Measurements from ENCODE around the gene PDLIM5.
A peak's percentile ranks its signal among the peaks of the same experiment; 100 is the strongest.
"Not testable (repeated sequence)": the region's sequence is repeated elsewhere in the genome, so short reads cannot be mapped to it uniquely, and the experiment has no call there.

Gene PDLIM5

GRCh38 chr4:94508806-94509205, 57.1 kb downstream of the PDLIM5 start:
- DNase-seq (ENCODE audit: low read depth) = peak; percentile 62
- H3K4me3 ChIP-seq (ENCODE audit: control insufficient read depth, low read depth, low read length) = no peak overlapping the region
- no peak for TF ChIP-seq CTCF (conservative IDR thresholded peaks at IDR 0.05; ENCODE audit: control insufficient read depth, insufficient read depth, low read depth, low read length)

- TF ChIP-seq CTCF (conservative IDR thresholded peaks at IDR 0.05; ENCODE audit: control insufficient read depth, insufficient read depth, low read depth, low read length) = no peak
Observed at GRCh38 chr4:94511591-94511990, 59.8 kb downstream of the PDLIM5 start.

GRCh38 chr4:94513532-94513931, 61.8 kb downstream of the PDLIM5 start:
- H3K4me3 ChIP-seq (ENCODE audit: control insufficient read depth, low read depth, low read length); DNase-seq (ENCODE audit: low read depth): not testable (repeated sequence)

More at GRCh38 chr4:94511591-94511990, 59.8 kb downstream of the PDLIM5 start:
- DNase-seq (ENCODE audit: low read depth) = no peak
- H3K4me3 ChIP-seq (ENCODE audit: control insufficient read depth, low read depth, low read length) = no peak overlapping the region

- TF ChIP-seq CTCF (conservative IDR thresholded peaks at IDR 0.05; ENCODE audit: control insufficient read depth, insufficient read depth, low read depth, low read length) = no peak
- no peak overlapping the region for H3K4me3 ChIP-seq (ENCODE audit: control insufficient read depth, low read depth, low read length)
- no peak for DNase-seq (ENCODE audit: low read depth)
Observed at GRCh38 chr4:94515365-94515764, 63.6 kb downstream of the PDLIM5 start.

- no peak for TF ChIP-seq CTCF (conservative IDR thresholded peaks at IDR 0.05; ENCODE audit: control insufficient read depth, insufficient read depth, low read depth, low read length)
- peak; percentile 78 for DNase-seq (ENCODE audit: low read depth)
- H3K4me3 ChIP-seq (ENCODE audit: control insufficient read depth, low read depth, low read length) = no peak overlapping the region
Observed at GRCh38 chr4:94516067-94516466, 64.3 kb downstream of the PDLIM5 start.

GRCh38 chr4:94516999-94517398, 65.3 kb downstream of the PDLIM5 start:
- peak; percentile 30 for DNase-seq (ENCODE audit: low read depth)
- no peak for TF ChIP-seq CTCF (conservative IDR thresholded peaks at IDR 0.05; ENCODE audit: control insufficient read depth, insufficient read depth, low read depth, low read length)
- no peak overlapping the region for H3K4me3 ChIP-seq (ENCODE audit: control insufficient read depth, low read depth, low read length)

- DNase-seq (ENCODE audit: low read depth) = no peak
- H3K4me3 ChIP-seq (ENCODE audit: control insufficient read depth, low read depth, low read length) = no peak overlapping the region
- TF ChIP-seq CTCF (conservative IDR thresholded peaks at IDR 0.05; ENCODE audit: control insufficient read depth, insufficient read depth, low read depth, low read length) = no peak
Observed at GRCh38 chr4:94517492-94517891, 65.8 kb downstream of the PDLIM5 start.

Measured in fibroblast of mammary gland (primary cell).